IPS DF 19.7 (cell line): Measurements from ENCODE around the gene SCN9A.
"Not testable (repeated sequence)": the region's sequence is repeated elsewhere in the genome, so short reads cannot be mapped to it uniquely, and the experiment has no call there.

Source experiments
- DNase-seq: peaks from one replicate; pipeline ENCODE4 v3.0.0-alpha.2; 2013; ENCODE audit warnings: low read depth, low spot score

The SCN9A gene

GRCh38 chr2:166335284-166335683, 40.5 kb downstream of the SCN9A start:
- DNase-seq = no peak

GRCh38 chr2:166334805-166335204, 40.9 kb downstream of the SCN9A start:
- DNase-seq = no peak

GRCh38 chr2:166333801-166334200, 41.9 kb downstream of the SCN9A start:
- no peak for DNase-seq

- no peak for DNase-seq
Observed at GRCh38 chr2:166332106-166332505, 43.6 kb downstream of the SCN9A start.

GRCh38 chr2:166331468-166331867, 44.3 kb downstream of the SCN9A start:
- DNase-seq = no peak

- DNase-seq = no peak
Observed at GRCh38 chr2:166329465-166329864, 46.3 kb downstream of the SCN9A start.

- DNase-seq = no peak
Observed at GRCh38 chr2:166328147-166328546, 47.6 kb downstream of the SCN9A start.

- no peak for DNase-seq
Observed at GRCh38 chr2:166321076-166321475, 54.7 kb downstream of the SCN9A start.

- no peak for DNase-seq
Observed at GRCh38 chr2:166314022-166314759, 61.6 kb downstream of the SCN9A start.

- DNase-seq = not testable (repeated sequence)
Observed at GRCh38 chr2:166312863-166313262, 62.9 kb downstream of the SCN9A start.

- no peak for DNase-seq
Observed at GRCh38 chr2:166307326-166307725, 68.4 kb downstream of the SCN9A start.

GRCh38 chr2:166304656-166305055, 71.1 kb downstream of the SCN9A start:
- no peak for DNase-seq

GRCh38 chr2:166302036-166302435, 73.7 kb downstream of the SCN9A start:
- no peak for DNase-seq

- DNase-seq = no peak
Observed at GRCh38 chr2:166297951-166298350, 77.8 kb downstream of the SCN9A start.

GRCh38 chr2:166293984-166294383, 81.8 kb downstream of the SCN9A start:
- no peak for DNase-seq

- DNase-seq = no peak
Observed at GRCh38 chr2:166285215-166285614, 90.5 kb downstream of the SCN9A start.

- no peak for DNase-seq
Observed at GRCh38 chr2:166284359-166284758, 91.4 kb downstream of the SCN9A start.

- DNase-seq = no peak
Observed at GRCh38 chr2:166282154-166282553, 93.6 kb downstream of the SCN9A start.

GRCh38 chr2:166278856-166279255, 96.9 kb downstream of the SCN9A start:
- DNase-seq = no peak

- DNase-seq = no peak
Observed at GRCh38 chr2:166270376-166270775, 105.4 kb downstream of the SCN9A start.

GRCh38 chr2:166269322-166269721, 106.4 kb downstream of the SCN9A start:
- DNase-seq = no peak

- no peak for DNase-seq
Observed at GRCh38 chr2:166257859-166258258, 117.9 kb downstream of the SCN9A start.

GRCh38 chr2:166256896-166257295, 118.8 kb downstream of the SCN9A start:
- no peak for DNase-seq

GRCh38 chr2:166249318-166249717, 126.4 kb downstream of the SCN9A start:
- no peak for DNase-seq
